HEK293T (cell line): ENCODE data around the gene RNF222.
"Not testable (repeated sequence)": the region's sequence is repeated elsewhere in the genome, so short reads cannot be mapped to it uniquely, and the experiment has no call there.

Source experiments
- CTCF ChIA-PET: fragments of 350-600 bp; formaldehyde crosslinking; extraction: SDS; loops from one replicate; lab custom pipeline; 2021; ENCODE audit warnings: antibody characterized with exemption, inconsistent platforms; lab: Yijun Ruan, JAX
- POLR2A ChIA-PET: fragments of 350-600 bp; formaldehyde crosslinking; extraction: SDS; loops from one replicate; lab custom pipeline; 2020; ENCODE audit warnings: antibody characterized with exemption, inconsistent platforms; lab: Yijun Ruan, JAX
- DNase-seq: peaks from one replicate; pipeline ENCODE4 v3.0.0; 2012; ENCODE audit warnings: mixed read lengths; ENCODE audit errors: extremely low spot score
- ARNT ChIP-seq: fragments of 450-650 bp; IDR thresholded peaks from 2 replicates; pipeline ENCODE4 v1.6.1; 2017; ENCODE audit warnings: mild to moderate bottlenecking
- BHLHE40 ChIP-seq: fragments of 450-650 bp; IDR thresholded peaks from 2 replicates; pipeline ENCODE4 v1.6.1; 2016; ENCODE audit warnings: mild to moderate bottlenecking, moderate library complexity, borderline replicate concordance
- CTBP1 ChIP-seq: fragments of 450-650 bp; IDR thresholded peaks from 2 replicates; pipeline ENCODE4 v1.6.1; 2016; ENCODE audit warnings: borderline replicate concordance
- ELF4 ChIP-seq: fragments of 450-650 bp; IDR thresholded peaks from 2 replicates; pipeline ENCODE4 v1.6.1; 2017; ENCODE audit warnings: antibody characterized with exemption
- FOXA1 ChIP-seq: fragments of 450-650 bp; IDR thresholded peaks from 2 replicates; pipeline ENCODE4 v1.6.1; 2016; ENCODE audit warnings: mild to moderate bottlenecking
- FOXK2 ChIP-seq: fragments of 450-650 bp; IDR thresholded peaks from 2 replicates; pipeline ENCODE4 v1.6.1; 2016; ENCODE audit warnings: mild to moderate bottlenecking
- FOXM1 ChIP-seq: fragments of 450-650 bp; IDR thresholded peaks from 2 replicates; pipeline ENCODE4 v1.6.1; 2017; ENCODE audit warnings: mild to moderate bottlenecking, borderline replicate concordance
- HDGF ChIP-seq: fragments of 450-650 bp; IDR thresholded peaks from 2 replicates; pipeline ENCODE4 v1.6.1; 2017; ENCODE audit warnings: antibody characterized with exemption, borderline replicate concordance
- L3MBTL2 ChIP-seq: fragments of 450-650 bp; conservative IDR thresholded peaks from 2 replicates; pipeline ENCODE4 v1.6.1; 2016; ENCODE audit warnings: mild to moderate bottlenecking
- LEF1 ChIP-seq: fragments of 450-650 bp; IDR thresholded peaks from 2 replicates; pipeline ENCODE4 v1.6.1; 2017; ENCODE audit warnings: mild to moderate bottlenecking, borderline replicate concordance
- NFRKB ChIP-seq: fragments of 450-650 bp; IDR thresholded peaks from 2 replicates; pipeline ENCODE4 v1.6.1; 2016; ENCODE audit warnings: mild to moderate bottlenecking, moderate library complexity
- PKNOX1 ChIP-seq: fragments of 450-650 bp; IDR thresholded peaks from 2 replicates; pipeline ENCODE4 v1.6.1; 2016
- SP1 ChIP-seq: fragments of 450-650 bp; IDR thresholded peaks from 2 replicates; pipeline ENCODE4 v1.6.1; 2017
- SUZ12 ChIP-seq: fragments of 450-650 bp; IDR thresholded peaks from 2 replicates; pipeline ENCODE4 v1.6.1; 2016; ENCODE audit warnings: mild to moderate bottlenecking
- TARDBP ChIP-seq: fragments of 450-650 bp; IDR thresholded peaks from 2 replicates; pipeline ENCODE4 v1.6.1; 2016
- ZNF384 ChIP-seq: fragments of 450-650 bp; IDR thresholded peaks from 2 replicates; pipeline ENCODE4 v1.6.1; 2016

The RNF222 gene

GRCh38 chr17:8360260-8360659, 37.4 kb downstream of the RNF222 start:
- POLR2A ChIA-PET: interaction anchor here (0.9 to 1.7 kb wide), 4 partner anchors 14 to 22 kb away, joined by 3 to 4 read pairs (median 4); partner anchors contain the start of gene KRABD2
- no peak for DNase-seq

DNA sequence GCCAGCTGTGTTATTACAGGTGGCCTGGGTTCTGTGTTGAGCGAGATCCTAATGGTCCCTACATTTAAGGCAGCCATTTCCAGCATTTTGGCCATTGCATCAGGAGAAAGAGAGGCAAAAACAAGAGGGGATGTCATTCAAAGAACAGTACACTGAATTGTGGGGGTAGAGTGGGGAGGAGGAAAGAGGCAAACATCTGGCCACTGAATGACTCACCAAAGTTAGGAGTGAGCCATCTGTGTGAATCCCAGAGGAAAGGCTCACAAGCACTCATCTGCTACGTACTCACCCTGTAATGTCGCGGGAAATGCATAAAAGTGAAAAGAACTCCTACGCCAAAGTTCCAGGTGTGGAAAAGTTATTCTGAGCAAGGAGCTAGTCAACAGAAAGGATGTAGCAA, 37.9 kb downstream of the RNF222 start:
- TF ChIP-seq FOXK2: no peak
- no peak for TF ChIP-seq FOXM1
- TF ChIP-seq SUZ12: no peak
- TF ChIP-seq HDGF: no peak
- TF ChIP-seq BHLHE40: no peak
- no peak for TF ChIP-seq FOXA1
- no peak for TF ChIP-seq PKNOX1
- no peak for TF ChIP-seq ELF4
- POLR2A ChIA-PET: interaction anchor here (0.9 to 1.7 kb wide), 5 partner anchors 9 to 22 kb away, joined by 3 to 4 read pairs (median 4); partner anchors contain the start of gene KRABD2
- CTCF ChIA-PET: no interaction called here
- no peak for DNase-seq

More at GRCh38 chr17:8360260-8360659, 37.4 kb downstream of the RNF222 start:
- no peak for TF ChIP-seq FOXM1
- no peak for TF ChIP-seq TARDBP
- TF ChIP-seq FOXA1: no peak
- no peak for TF ChIP-seq NFRKB
- TF ChIP-seq FOXK2: no peak
- no peak for TF ChIP-seq L3MBTL2
- no peak for TF ChIP-seq CTBP1
- CTCF ChIA-PET: interaction anchor here (0.6 kb wide), 1 partner anchor 26 kb away, joined by 3 read pairs; no protein-coding TSS in a partner anchor

- POLR2A ChIA-PET: interaction anchor here (0.6 kb wide), 1 partner anchor 53 kb away, joined by 4 read pairs; no protein-coding TSS in a partner anchor
- CTCF ChIA-PET: no interaction called here
- no peak for TF ChIP-seq ZNF384
- no peak for TF ChIP-seq PKNOX1
- no peak for TF ChIP-seq FOXM1
- TF ChIP-seq BHLHE40: no peak
- TF ChIP-seq NFRKB: no peak
- TF ChIP-seq LEF1: no peak
- no peak for TF ChIP-seq FOXA1
- no peak for TF ChIP-seq SUZ12
- TF ChIP-seq FOXK2: no peak
- TF ChIP-seq TARDBP: no peak
- no peak for TF ChIP-seq ELF4
- TF ChIP-seq L3MBTL2: no peak
- TF ChIP-seq CTBP1: no peak
- no peak for TF ChIP-seq SP1
- no peak for DNase-seq
These were observed 39.7 kb downstream of the RNF222 start for GRCh38 chr17:8357910-8358309.

GRCh38 chr17:8354236-8354635, 43.4 kb downstream of the RNF222 start:
- DNase-seq: no peak
- POLR2A ChIA-PET: no interaction called here
- TF ChIP-seq HDGF (no peak), SP1 (no peak), SUZ12 (no peak), FOXA1 (no peak), BHLHE40 (no peak), CTBP1 (no peak), ARNT (no peak), TARDBP (no peak), FOXK2 (no peak)
- CTCF ChIA-PET: interaction anchor here (0.5 kb wide), 1 partner anchor 478 kb away, joined by 3 read pairs; no protein-coding TSS in a partner anchor

DNA sequence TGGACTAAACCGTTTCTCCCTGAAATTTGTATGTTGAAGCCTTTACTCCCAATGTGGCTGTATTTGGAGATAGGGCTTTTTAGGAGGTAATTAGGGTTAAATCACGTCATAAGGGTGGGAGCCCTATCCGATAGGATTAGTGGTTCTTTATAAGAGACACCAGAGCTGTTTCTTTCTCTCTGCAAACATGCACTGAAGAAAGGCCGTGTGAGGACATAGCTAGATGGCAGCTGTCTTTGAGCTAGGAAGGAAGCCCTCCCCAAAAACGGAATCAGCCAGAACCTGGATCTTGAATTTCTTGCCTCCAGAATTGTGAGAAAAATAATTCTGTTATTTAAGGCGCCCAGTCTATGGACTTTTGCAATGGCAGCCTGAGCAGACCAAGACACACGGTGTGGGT, 43.9 kb downstream of the RNF222 start:
- ChIA-PET POLR2A (no interaction called here), CTCF (interaction anchor here (0.5 kb wide), 1 partner anchor 478 kb away, joined by 3 read pairs; no protein-coding TSS in a partner anchor)
- TF ChIP-seq BHLHE40: no peak
- DNase-seq: no peak

DNA sequence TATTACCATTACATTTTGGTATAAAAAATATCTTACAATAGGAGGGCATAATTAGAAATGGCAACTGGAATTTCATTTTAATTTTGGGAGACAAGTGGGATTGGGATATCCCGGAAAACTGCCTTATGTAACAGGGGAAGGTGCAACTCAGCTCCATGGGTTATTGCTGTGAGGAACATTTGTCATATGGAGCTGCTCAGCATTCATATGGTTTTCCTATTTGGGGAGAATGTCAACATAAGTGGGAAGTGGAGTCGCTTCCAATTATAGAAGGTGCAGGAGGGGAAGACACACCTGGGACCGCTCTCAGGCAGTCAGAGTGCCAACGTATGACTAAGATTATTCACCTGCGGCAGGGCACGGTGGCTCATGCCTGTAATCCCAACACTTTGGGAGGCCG, 47.3 kb downstream of the RNF222 start:
- CTCF ChIA-PET: no interaction called here
- DNase-seq: no peak
- TF ChIP-seq SUZ12 (no peak), NFRKB (no peak), FOXA1 (no peak), TARDBP (no peak), FOXK2 (no peak), CTBP1 (no peak), LEF1 (no peak), L3MBTL2 (no peak), ARNT (no peak), ZNF384 (no peak), ELF4 (no peak), SP1 (no peak), BHLHE40 (no peak), HDGF (no peak), FOXM1 (no peak)
- POLR2A ChIA-PET: no interaction called here

GRCh38 chr17:8347001-8347400, 50.6 kb downstream of the RNF222 start:
- CTCF ChIA-PET, DNase-seq, POLR2A ChIA-PET: not testable (repeated sequence)
